Neural cell (in vitro differentiated cells): Measurements from ENCODE around the gene ASPHD1. TPM values are rescaled to one million over a fixed set of nuclear protein-coding genes. Genes with fewer than 3 reads are reported as not detected.

Source experiments
- H2AFZ ChIP-seq: fragments of 200-600, 300-800 bp; sonication (generic), shearing (Covaris generic); 2 replicates; pipeline ENCODE4 v1.6.0; 2014; ENCODE audit warnings: low read depth, mild to moderate bottlenecking, antibody characterized with exemption, low read length, moderate library complexity
- H3F3A ChIP-seq: fragments of 200-600 bp; shearing (Covaris generic); 2 replicates; pipeline ENCODE4 v1.6.1; 2016; ENCODE audit warnings: mild to moderate bottlenecking, moderate library complexity, mixed read lengths, antibody characterized with exemption, low read length; ENCODE audit not compliant: insufficient read depth, poor library complexity, severe bottlenecking
- H3K27ac ChIP-seq: fragments of 200-600, 300-800 bp; sonication (generic), shearing (Covaris generic); 2 replicates; pipeline ENCODE4 v1.5.1; 2014; ENCODE audit warnings: mild to moderate bottlenecking, low read length, moderate library complexity
- H3K27me3 ChIP-seq: fragments of 300-800, 200-600 bp; sonication (generic), shearing (Covaris generic); 2 replicates; pipeline ENCODE4 v1.6.0; 2014; ENCODE audit warnings: mild to moderate bottlenecking, low read depth, low read length, moderate library complexity; ENCODE audit not compliant: insufficient read depth
- H3K36me3 ChIP-seq: fragments of 300-800, 200-600 bp; sonication (generic), shearing (Covaris generic); 2 replicates; pipeline ENCODE4 v1.5.1; 2014; ENCODE audit warnings: mild to moderate bottlenecking, antibody characterized with exemption, low read length, moderate library complexity; ENCODE audit not compliant: insufficient read depth
- H3K4me2 ChIP-seq: fragments of 300-800, 200-600 bp; sonication (generic), shearing (Covaris generic); 2 replicates; pipeline ENCODE4 v1.6.0; 2014; ENCODE audit warnings: mild to moderate bottlenecking, low read length
- H3K4me3 ChIP-seq: fragments of 300-800, 200-600 bp; sonication (generic), shearing (Covaris generic); 2 replicates; pipeline ENCODE4 v1.5.1; 2014; ENCODE audit warnings: mild to moderate bottlenecking, low read length, moderate library complexity
- H3K79me2 ChIP-seq: fragments of 200-600 bp; shearing (Covaris generic); replicated peaks from 2 replicates; pipeline ENCODE4 v1.6.0; 2014; ENCODE audit warnings: mild to moderate bottlenecking, low read length, moderate library complexity; ENCODE audit not compliant: insufficient read depth
- H3K9ac ChIP-seq: fragments of 300-800, 200-600 bp; sonication (generic), shearing (Covaris generic); 2 replicates; pipeline ENCODE4 v1.6.1; 2016; ENCODE audit warnings: mild to moderate bottlenecking, low read length, mixed read lengths
- H3K9me2 ChIP-seq: fragments of 200-600 bp; shearing (Covaris generic); 2 replicates; pipeline ENCODE4 v1.6.1; 2016; ENCODE audit warnings: mild to moderate bottlenecking, low read length, mixed read lengths; ENCODE audit not compliant: insufficient read depth
- H3K9me3 ChIP-seq: fragments of 200-600, 300-800 bp; sonication (generic), shearing (Covaris generic); 2 replicates; pipeline ENCODE4 v1.6.1; 2016; ENCODE audit warnings: mild to moderate bottlenecking, mixed run types, low read length, moderate library complexity, mixed read lengths
- H4K20me1 ChIP-seq: fragments of 200-600 bp; shearing (Covaris generic); 2 replicates; pipeline ENCODE4 v1.6.1; 2016; ENCODE audit warnings: mild to moderate bottlenecking, mixed run types; ENCODE audit not compliant: insufficient read depth
- CTCF ChIP-seq: fragments of 450-650 bp; IDR thresholded peaks from 2 replicates; pipeline ENCODE4 v1.5.1; 2014; ENCODE audit warnings: antibody characterized with exemption, mild to moderate bottlenecking, moderate library complexity; ENCODE audit not compliant: poor library complexity, severe bottlenecking
- EP300 ChIP-seq: fragments of 450-650 bp; conservative IDR thresholded peaks from 2 replicates; pipeline ENCODE4 v1.6.1; 2014; ENCODE audit warnings: antibody characterized with exemption, mild to moderate bottlenecking, moderate library complexity; ENCODE audit not compliant: poor library complexity, severe bottlenecking
- EZH2 ChIP-seq: fragments of 200-600, 300-800 bp; shearing (Covaris generic), sonication (generic); IDR thresholded peaks from 2 replicates; pipeline ENCODE4 v1.6.1; 2014; ENCODE audit warnings: antibody characterized with exemption, low read length, borderline replicate concordance, mild to moderate bottlenecking; ENCODE audit not compliant: insufficient read depth, poor library complexity, severe bottlenecking
- MXI1 ChIP-seq: fragments of 450-650 bp; conservative IDR thresholded peaks from 2 replicates; pipeline ENCODE4 v1.6.1; 2014; ENCODE audit warnings: antibody characterized with exemption, mild to moderate bottlenecking; ENCODE audit not compliant: poor library complexity, severe bottlenecking
- POLR2AphosphoS5 ChIP-seq: IDR thresholded peaks from 2 replicates; pipeline ENCODE4 v1.6.1; 2012
- RAD21 ChIP-seq: fragments of 450-650 bp; conservative IDR thresholded peaks from 2 replicates; pipeline ENCODE4 v1.6.1; 2014; ENCODE audit warnings: antibody characterized with exemption, mild to moderate bottlenecking, moderate library complexity
- REST ChIP-seq: IDR thresholded peaks from 2 replicates; pipeline ENCODE4 v1.6.1; 2012; ENCODE audit warnings: borderline replicate concordance
- SMC3 ChIP-seq: fragments of 450-650 bp; conservative IDR thresholded peaks from 2 replicates; pipeline ENCODE4 v1.6.1; 2014; ENCODE audit warnings: antibody characterized with exemption, mild to moderate bottlenecking, moderate library complexity; ENCODE audit not compliant: poor library complexity
- TAF1 ChIP-seq: IDR thresholded peaks from 2 replicates; pipeline ENCODE4 v1.6.1; 2012; ENCODE audit warnings: low read depth
- polyA plus RNA-seq: library from polyadenylated mRNA; depleted of rRNA; stranded (reverse); fragments of >200 nt; gene quantifications from 2 replicates; pipeline ENCODE4 v1.2.3, GENCODE V29; 2014

The ASPHD1 gene
- polyA plus RNA-seq, 1 donor from 2014 or later = 38.9 TPM

GRCh38 chr16:29899516-29900101 is 679 bp upstream of the ASPHD1 start, which contains the start of gene SEZ6L2:
Gene SEZ6L2 (minus strand): TSS chr16:29899550. CDS start chr16:29899019, 531 bp downstream.
- peaks cover 22% of the 10 kb centered on the region for H3K79me2 ChIP-seq
- H3K27ac ChIP-seq = peak within 1 kb of the TSS; percentile 98
- peak within 1 kb of the TSS; percentile 87 for H2AFZ ChIP-seq
- peak; percentile 88 for TF ChIP-seq REST
- peak; percentile 71 for TF ChIP-seq TAF1
- TF ChIP-seq SMC3 = peak; percentile 42
- peak; percentile 82 for TF ChIP-seq POLR2AphosphoS5
- peak; percentile 60 for TF ChIP-seq CTCF
- peak; percentile 53 for TF ChIP-seq MXI1
- peak; percentile 46 for TF ChIP-seq EP300
- peak; percentile 30 for TF ChIP-seq RAD21
- TF ChIP-seq EZH2 = no peak
- no peaks in the 10 kb centered on the region for H3K27me3 ChIP-seq
- H3F3A ChIP-seq = no peaks in the 10 kb centered on the region
- H4K20me1 ChIP-seq = no peaks in the 10 kb centered on the region
- no peaks in the 10 kb centered on the region for H3K9me3 ChIP-seq
- H3K36me3 ChIP-seq = no peaks in the 10 kb centered on the region
- H3K9me2 ChIP-seq = no peaks in the 10 kb centered on the region
- H3K4me2 ChIP-seq = peak within 1 kb of the TSS; percentile 94
- H3K4me3 ChIP-seq = peak within 1 kb of the TSS; percentile 75
- peak within 1 kb of the TSS; percentile 98 for H3K9ac ChIP-seq

- Histone ChIP-seq H3K9ac (peak overlapping the region; percentile 98), H3K36me3 (no peaks in the 10 kb centered on the region), H3K27ac (peak overlapping the region; percentile 98), H3K27me3 (no peaks in the 10 kb centered on the region), H2AFZ (peak overlapping the region; percentile 80), H3K4me3 (peak overlapping the region; percentile 75), H3F3A (no peaks in the 10 kb centered on the region), H3K79me2 (peaks cover 22% of the 10 kb centered on the region), H3K9me2 (no peaks in the 10 kb centered on the region), H3K9me3 (no peaks in the 10 kb centered on the region), H4K20me1 (no peaks in the 10 kb centered on the region), H3K4me2 (peak overlapping the region; percentile 91)
- no peak for TF ChIP-seq POLR2AphosphoS5
- TF ChIP-seq MXI1 = no peak
- TF ChIP-seq EP300 = no peak
- TF ChIP-seq TAF1 = no peak
- no peak for TF ChIP-seq RAD21
- TF ChIP-seq REST = no peak
- TF ChIP-seq CTCF = no peak
- TF ChIP-seq EZH2 = no peak
- no peak for TF ChIP-seq SMC3
These were observed 759 bp downstream of the ASPHD1 start for GRCh38 chr16:29900888-29901606.
